Fibroblast of lung (primary cell): Measurements from ENCODE around the gene TUFT1. TPM values are rescaled to one million over a fixed set of nuclear protein-coding genes. Genes with fewer than 3 reads are reported as not detected.

ENCODE experiments used
- DNase-seq, 2 donors: peaks; one replicate each; pipeline versions ENCODE4 v3.0.0 to v3.0.0-alpha.2; 2010; ENCODE audit warnings: low read depth in 2 of 2
- H2AFZ ChIP-seq: 2 replicates; pipeline ENCODE4 v1.5.1; 2012; ENCODE audit warnings: low read length, control low read depth, inconsistent platforms
- H3K27ac ChIP-seq: 2 replicates; pipeline ENCODE4 v1.5.1; 2011; ENCODE audit warnings: low read length, control low read depth; ENCODE audit not compliant: insufficient read depth
- H3K27me3 ChIP-seq: 2 replicates; pipeline ENCODE4 v1.5.1; 2011; ENCODE audit warnings: mild to moderate bottlenecking, low read length; ENCODE audit not compliant: control insufficient read depth, insufficient read depth
- H3K36me3 ChIP-seq: 2 replicates; pipeline ENCODE4 v1.5.1; 2011; ENCODE audit warnings: low read length; ENCODE audit not compliant: control insufficient read depth, insufficient read depth
- H3K4me1 ChIP-seq: 2 replicates; pipeline ENCODE4 v1.5.1; 2011; ENCODE audit warnings: low read length; ENCODE audit not compliant: control insufficient read depth, insufficient read depth; ENCODE audit errors: extremely low read depth
- H3K4me2 ChIP-seq: 2 replicates; pipeline ENCODE4 v1.5.1; 2011; ENCODE audit warnings: low read length, control low read depth; ENCODE audit not compliant: insufficient read depth; ENCODE audit errors: extremely low read depth
- H3K4me3 ChIP-seq, 4 experiments: fragments of 200-600 bp in 1 of 4; sonication (generic) in 1 of 4; replicated peaks in 1 of 4; 2 replicates each; pipeline ENCODE4 v1.5.1; 2011 to 2016; ENCODE audit warnings: low read length in 4 of 4, low read depth in 3 of 4, mild to moderate bottlenecking in 3 of 4, control low read depth in 2 of 4, inconsistent platforms in 1 of 4, mixed read lengths in 1 of 4; ENCODE audit not compliant: insufficient read depth in 1 of 4; ENCODE audit errors: control extremely low read depth in 1 of 4
- H3K79me2 ChIP-seq: 2 replicates; pipeline ENCODE4 v1.5.1; 2012; ENCODE audit warnings: mild to moderate bottlenecking, low read length, inconsistent platforms; ENCODE audit not compliant: control insufficient read depth, insufficient read depth
- H3K9ac ChIP-seq: 2 replicates; pipeline ENCODE4 v1.5.1; 2011; ENCODE audit warnings: mild to moderate bottlenecking, low read length, control low read depth; ENCODE audit not compliant: insufficient read depth
- H3K9me3 ChIP-seq: 2 replicates; pipeline ENCODE4 v1.5.1; 2012; ENCODE audit warnings: low read depth, low read length; ENCODE audit not compliant: control insufficient read depth, insufficient read depth
- H4K20me1 ChIP-seq: 2 replicates; pipeline ENCODE4 v1.5.1; 2011; ENCODE audit warnings: low read length; ENCODE audit not compliant: control insufficient read depth, insufficient read depth; ENCODE audit errors: extremely low read depth
- CTCF ChIP-seq, 2 donors: IDR thresholded peaks in 1 of 2; conservative IDR thresholded peaks in 1 of 2; 1 replicate in 1 of 2; 2 replicates in 1 of 2; pipeline ENCODE4 v1.5.1; 2011 to 2012; ENCODE audit warnings: low read length in 2 of 2, control low read depth in 1 of 2, inconsistent platforms in 1 of 2, low read depth in 1 of 2, mild to moderate bottlenecking in 1 of 2
- EZH2 ChIP-seq: IDR thresholded peaks from 2 replicates; pipeline ENCODE4 v1.5.1; 2012; ENCODE audit warnings: low read length, control low read depth, mild to moderate bottlenecking; ENCODE audit errors: missing control alignments
- polyA plus RNA-seq, 2 donors: library from polyadenylated mRNA; depleted of rRNA in 1 of 2; stranded (reverse) in 1 of 2; unstranded in 1 of 2; fragments of >200 nt; gene quantifications; 2 replicates each; pipeline ENCODE4 v1.2.1, GENCODE V29; 2011 to 2012; ENCODE audit warnings: missing spikeins in 1 of 2
- total RNA-seq: library from RNA; depleted of rRNA; stranded (reverse); fragments of >200 nt; gene quantifications from 2 replicates; pipeline ENCODE4 v1.2.1, GENCODE V29; 2014

Gene TUFT1
- total and polyA plus RNA-seq, 2 donors (not counting 1 experiment from before 2014, with no cell fraction given), result 18.2 to 24.7 TPM

- Histone ChIP-seq H2AFZ (no peak overlapping the region), H3K27ac (no peak overlapping the region), H3K9me3 (no peaks in the 10 kb centered on the region), H3K79me2 (no peaks in the 10 kb centered on the region), H3K27me3 (no peaks in the 10 kb centered on the region), H3K36me3 (no peaks in the 10 kb centered on the region), H3K4me1 (peaks cover 2% of the 10 kb centered on the region), H3K9ac (no peak overlapping the region), H4K20me1 (no peaks in the 10 kb centered on the region), H3K4me2 (no peak overlapping the region), H3K4me3 (no peak overlapping the region)
- peak in 1 of 2 donors; percentile 17 for DNase-seq
- TF ChIP-seq EZH2 (no peak), CTCF (conservative IDR thresholded peaks at IDR 0.05 in 1 of 2, IDR thresholded peaks at IDR 0.05 in 1 of 2; ENCODE audit: low read depth in 1 of 2, low read length in 2 of 2) (no peak)
These were observed 24.0 kb upstream of the TUFT1 start for GRCh38 chr1:151516031-151516511.

GRCh38 chr1:151518431-151518830 lies 21.7 kb upstream of the TUFT1 start:
- no peaks in the 10 kb centered on the region for H4K20me1 ChIP-seq
- H3K4me2 ChIP-seq, result no peak overlapping the region
- DNase-seq, result no peak
- peaks cover 2% of the 10 kb centered on the region for H3K27me3 ChIP-seq
- H2AFZ ChIP-seq, result no peak overlapping the region
- no peaks in the 10 kb centered on the region for H3K79me2 ChIP-seq
- H3K4me1 ChIP-seq, result no peaks in the 10 kb centered on the region
- no peak overlapping the region for H3K27ac ChIP-seq
- TF ChIP-seq CTCF (conservative IDR thresholded peaks at IDR 0.05 in 1 of 2, IDR thresholded peaks at IDR 0.05 in 1 of 2; ENCODE audit: low read depth in 1 of 2, low read length in 2 of 2), result no peak
- TF ChIP-seq EZH2, result no peak
- no peaks in the 10 kb centered on the region for H3K36me3 ChIP-seq
- H3K9ac ChIP-seq, result no peak overlapping the region
- no peaks in the 10 kb centered on the region for H3K9me3 ChIP-seq
- no peak overlapping the region for H3K4me3 ChIP-seq

GRCh38 chr1:151518936-151519335 lies 21.2 kb upstream of the TUFT1 start:
- TF ChIP-seq EZH2 (no peak), CTCF (conservative IDR thresholded peaks at IDR 0.05 in 1 of 2, IDR thresholded peaks at IDR 0.05 in 1 of 2; ENCODE audit: low read depth in 1 of 2, low read length in 2 of 2) (no peak)
- Histone ChIP-seq H3K9ac (no peak overlapping the region), H3K27me3 (peaks cover 2% of the 10 kb centered on the region), H3K4me2 (no peak overlapping the region), H3K4me1 (no peaks in the 10 kb centered on the region), H3K9me3 (no peaks in the 10 kb centered on the region), H3K79me2 (no peaks in the 10 kb centered on the region), H4K20me1 (no peaks in the 10 kb centered on the region), H3K27ac (no peak overlapping the region), H3K4me3 (no peak overlapping the region), H2AFZ (no peak overlapping the region), H3K36me3 (no peaks in the 10 kb centered on the region)
- DNase-seq, result no peak
